Transverse colon (tissue), 4 donors: Measurements from ENCODE around the gene ZNF76.

Experiments
- CTCF ChIP-seq, 5 experiments: fragments of 200-600 bp in 3 of 5; fragments of 450-650 bp in 2 of 5; sonication (generic) in 3 of 5; IDR thresholded peaks; 1 replicate in 2 of 5; 2 replicates in 3 of 5; pipeline ENCODE4 v1.5.1; 2016 to 2017; ENCODE audit warnings: antibody characterized with exemption in 5 of 5, inconsistent platforms in 3 of 5, mild to moderate bottlenecking in 2 of 5, moderate library complexity in 1 of 5
- EP300 ChIP-seq: sonication (generic); formaldehyde crosslinking; IDR thresholded peaks from one replicate; pipeline ENCODE4 v1.6.1; 2017; ENCODE audit warnings: antibody characterized with exemption, low read depth
- POLR2A ChIP-seq: fragments of 450-650 bp; IDR thresholded peaks from one replicate; pipeline ENCODE4 v1.6.1; 2016; ENCODE audit warnings: antibody characterized with exemption, mild to moderate bottlenecking, moderate library complexity
- POLR2AphosphoS5 ChIP-seq, 3 donors: sonication (generic); formaldehyde crosslinking; IDR thresholded peaks; one replicate each; pipeline ENCODE4 v1.6.1; 2016; ENCODE audit warnings: antibody characterized with exemption in 3 of 3

GRCh38 chr6:35242906-35243305, 16.6 kb upstream of the ZNF76 start:
- TF ChIP-seq CTCF (IDR thresholded peaks at IDR 0.05) (no peak), EP300 (no peak), POLR2A (no peak), POLR2AphosphoS5 (IDR thresholded peaks at IDR 0.05) (no peak)
